HepG2 (cell line): Measurements from ENCODE around the gene SGSM1.

Experiments
- JUND ChIP-seq: sonication (generic); formaldehyde crosslinking; IDR thresholded peaks from 2 replicates; pipeline ENCODE4 v1.8.0; 2022; ENCODE audit warnings: mild to moderate bottlenecking, missing genetic modification reagents
- ZFP36 ChIP-seq: fragments of 150-350 bp; IDR thresholded peaks from 2 replicates; pipeline ENCODE4 v1.6.1; 2018; ENCODE audit warnings: borderline replicate concordance, low read length, low read depth; ENCODE audit not compliant: partially characterized antibody
- ZNF788 ChIP-seq: sonication (generic); formaldehyde crosslinking; IDR thresholded peaks from 2 replicates; pipeline ENCODE4 v1.5.0; 2020; ENCODE audit warnings: mild to moderate bottlenecking, missing genetic modification reagents, borderline replicate concordance
- TF ChIP-seq, protein P1 (sequence below): sonication (generic); formaldehyde crosslinking; IDR thresholded peaks from 2 replicates; pipeline ENCODE4 v1.4.0; 2020; ENCODE audit warnings: mild to moderate bottlenecking, missing genetic modification reagents

DNA sequence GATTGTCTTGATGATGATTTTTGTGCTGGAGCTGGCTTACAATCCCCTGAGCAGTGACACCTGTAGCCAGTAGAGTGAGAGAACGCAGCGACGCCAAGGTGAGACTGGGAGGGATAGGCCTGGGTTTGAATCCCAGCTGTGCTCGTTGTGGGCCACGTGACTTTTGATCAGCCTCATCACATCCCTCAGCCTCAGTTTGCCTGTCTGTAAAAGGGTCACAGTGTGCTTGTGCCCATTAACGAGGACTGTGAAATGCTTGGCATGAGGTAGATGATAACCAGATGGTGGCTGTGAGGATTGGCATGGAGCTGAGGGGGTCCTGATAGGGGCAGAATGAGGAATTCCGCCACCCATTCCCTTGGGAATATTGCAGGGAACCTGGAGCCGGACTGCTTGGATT lies 156.1 kb downstream of the SGSM1 start:
- no peak for TF ChIP-seq JUND (CRISPR knock-in tag)
- TF ChIP-seq ZNF788 (CRISPR knock-in tag) = no peak
- TF ChIP-seq, protein P1, sequence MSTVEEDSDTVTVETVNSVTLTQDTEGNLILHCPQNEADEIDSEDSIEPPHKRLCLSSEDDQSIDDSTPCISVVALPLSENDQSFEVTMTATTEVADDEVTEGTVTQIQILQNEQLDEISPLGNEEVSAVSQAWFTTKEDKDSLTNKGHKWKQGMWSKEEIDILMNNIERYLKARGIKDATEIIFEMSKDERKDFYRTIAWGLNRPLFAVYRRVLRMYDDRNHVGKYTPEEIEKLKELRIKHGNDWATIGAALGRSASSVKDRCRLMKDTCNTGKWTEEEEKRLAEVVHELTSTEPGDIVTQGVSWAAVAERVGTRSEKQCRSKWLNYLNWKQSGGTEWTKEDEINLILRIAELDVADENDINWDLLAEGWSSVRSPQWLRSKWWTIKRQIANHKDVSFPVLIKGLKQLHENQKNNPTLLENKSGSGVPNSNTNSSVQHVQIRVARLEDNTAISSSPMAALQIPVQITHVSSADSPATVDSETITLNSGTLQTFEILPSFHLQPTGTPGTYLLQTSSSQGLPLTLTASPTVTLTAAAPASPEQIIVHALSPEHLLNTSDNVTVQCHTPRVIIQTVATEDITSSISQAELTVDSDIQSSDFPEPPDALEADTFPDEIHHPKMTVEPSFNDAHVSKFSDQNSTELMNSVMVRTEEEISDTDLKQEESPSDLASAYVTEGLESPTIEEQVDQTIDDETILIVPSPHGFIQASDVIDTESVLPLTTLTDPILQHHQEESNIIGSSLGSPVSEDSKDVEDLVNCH = no peak
- no peak for TF ChIP-seq ZFP36
